ENCODE measurements around the gene AOPEP.
"Not testable (repeated sequence)": the region's sequence is repeated elsewhere in the genome, so short reads cannot be mapped to it uniquely, and the experiment has no call there.

The AOPEP gene

DNA sequence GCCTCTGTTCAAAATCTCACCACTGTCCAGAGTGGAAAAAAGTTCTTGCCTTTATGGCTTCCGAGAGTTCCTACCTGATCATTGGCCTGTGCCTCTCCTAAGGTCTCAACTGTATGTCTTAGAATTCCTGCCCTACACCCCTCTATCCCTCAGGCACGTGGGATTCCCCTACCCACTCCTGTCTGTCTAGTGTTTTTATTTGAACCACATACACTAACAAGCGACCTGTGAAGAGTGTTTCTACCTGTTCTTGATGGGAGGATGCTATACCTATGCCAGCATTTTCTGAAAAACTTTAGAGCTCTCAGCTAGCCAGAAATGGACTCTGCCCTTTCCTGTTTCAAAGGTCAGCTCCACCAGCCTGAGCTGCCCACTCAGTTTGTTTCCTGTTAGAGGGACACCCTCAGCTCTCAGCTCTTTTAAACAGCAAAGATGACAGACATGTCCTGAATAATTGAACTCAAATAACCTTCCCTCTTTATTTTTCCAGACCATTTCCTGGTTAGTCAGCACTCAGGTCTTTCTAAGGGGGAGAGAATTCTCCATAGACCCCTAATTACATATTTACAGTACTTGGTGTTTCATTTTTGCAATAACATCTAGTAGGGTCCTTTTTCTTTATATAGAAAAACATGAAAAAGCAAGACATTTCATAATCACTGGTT, 214.8 kb downstream of the AOPEP start:
- no peak for DNase-seq

DNA sequence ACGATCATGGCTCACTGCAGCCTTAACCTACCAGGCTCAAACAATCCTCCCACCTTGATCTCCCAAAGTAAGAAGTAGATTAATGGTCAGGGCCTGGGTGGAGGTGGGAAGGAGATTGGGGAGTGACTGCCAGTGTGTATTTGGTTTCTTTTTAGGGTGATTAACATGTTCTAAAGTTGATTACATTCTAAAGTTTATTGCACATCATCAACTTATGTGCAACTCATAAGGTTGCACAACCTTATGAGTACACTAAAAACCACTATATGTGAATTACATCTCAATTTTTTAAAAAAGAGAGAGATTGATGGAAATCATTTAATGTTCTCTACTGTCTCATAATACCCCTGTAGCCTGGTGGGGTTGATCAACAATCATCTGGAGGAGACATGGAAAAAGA, 218.1 kb downstream of the AOPEP start:
- no peak for DNase-seq

DNA sequence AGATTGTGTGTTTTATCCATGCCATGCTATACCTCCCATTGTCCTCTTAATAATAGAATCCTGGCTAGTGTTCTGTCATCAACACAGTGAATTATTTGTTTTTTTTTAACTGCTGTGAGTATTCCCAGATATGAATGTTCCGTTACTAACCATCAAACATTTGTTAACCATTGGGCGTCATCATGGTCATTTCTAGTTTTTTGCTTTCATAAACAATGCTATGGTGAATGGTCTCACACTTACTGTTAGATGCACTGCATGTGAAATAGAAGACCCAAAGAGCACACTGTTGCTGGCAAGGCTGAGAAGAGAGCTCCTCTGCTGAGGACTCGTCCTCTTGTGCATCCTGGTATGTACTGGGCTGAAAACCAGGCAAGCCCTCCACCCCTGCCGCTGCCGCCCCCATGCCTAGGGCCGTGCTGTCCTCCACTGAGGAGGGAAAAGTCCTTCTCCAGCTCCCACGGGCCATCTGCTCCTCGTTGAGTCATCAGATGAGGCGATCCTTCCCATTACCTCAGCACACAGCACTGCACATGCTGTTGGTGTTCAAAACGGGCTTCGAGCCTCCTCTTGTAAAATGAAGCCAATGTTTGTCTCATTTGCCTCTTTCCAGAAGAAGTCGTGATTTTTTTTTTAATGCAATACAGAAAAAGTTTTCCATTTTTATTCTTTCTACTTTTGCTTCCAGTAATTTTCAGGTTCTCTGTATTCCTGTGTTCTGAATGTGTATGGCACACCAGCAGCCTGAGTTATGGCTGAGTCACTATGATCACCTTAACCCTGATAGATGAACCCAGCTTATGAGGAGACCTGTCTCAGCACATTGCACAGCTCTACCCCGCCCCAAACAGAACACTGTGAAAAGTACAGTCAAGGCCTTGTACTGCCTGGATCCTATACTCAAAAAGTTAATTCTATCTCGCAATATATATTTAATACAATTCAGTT, 219.0 kb downstream of the AOPEP start:
- DNase-seq = no peak

DNA sequence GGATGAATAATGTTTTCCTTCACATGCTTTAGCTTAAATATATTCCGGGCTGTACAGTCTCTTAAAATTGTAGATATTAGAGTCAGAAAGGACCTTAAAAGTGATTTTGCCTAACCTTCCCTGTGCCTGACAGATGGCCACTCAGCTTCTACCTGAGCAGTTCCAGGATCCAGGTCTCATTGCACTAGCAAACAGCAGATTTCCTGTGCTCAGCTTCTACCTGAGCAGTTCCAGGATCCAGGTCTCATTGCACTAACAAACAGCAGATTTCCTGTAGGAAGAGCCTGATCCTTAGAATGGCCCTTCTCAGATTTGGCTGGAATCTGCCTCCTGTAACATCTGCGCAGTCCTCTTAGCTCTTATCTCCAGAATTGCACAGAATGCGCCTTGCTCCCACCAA, 219.8 kb downstream of the AOPEP start:
- no peak for DNase-seq

DNA sequence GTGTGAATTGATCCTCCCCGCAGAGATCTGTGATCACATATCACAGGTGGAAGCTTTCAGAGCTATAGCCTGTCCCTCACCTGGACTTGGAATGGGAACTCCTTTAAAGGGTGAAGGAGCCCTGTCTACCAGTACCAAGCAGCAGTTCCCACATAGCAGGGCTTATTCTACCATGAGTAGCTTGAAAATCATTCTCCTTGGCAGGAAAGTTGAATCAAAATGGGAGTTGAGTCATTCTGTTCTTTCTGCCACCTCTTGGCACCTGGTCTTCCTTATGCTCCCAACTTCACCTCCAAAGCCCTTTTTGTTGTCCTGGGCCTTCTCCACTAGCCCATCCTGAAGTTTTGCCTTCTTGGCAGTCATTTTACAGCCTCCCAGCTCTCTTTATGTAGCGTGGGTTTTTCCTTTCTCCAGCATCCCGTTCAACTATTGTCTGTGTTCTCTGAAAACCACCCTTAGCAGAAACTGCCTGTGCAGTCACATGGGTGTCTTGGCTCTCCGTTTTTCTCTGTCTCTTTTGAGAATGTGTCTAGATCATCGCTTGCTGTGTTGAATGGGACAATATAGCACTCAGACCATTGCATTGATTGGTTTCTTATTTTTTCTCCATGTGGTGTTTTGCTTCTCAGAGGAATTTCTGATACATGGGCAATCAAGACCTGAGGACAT, 222.2 kb downstream of the AOPEP start:
- peak; percentile 23 for DNase-seq

DNA sequence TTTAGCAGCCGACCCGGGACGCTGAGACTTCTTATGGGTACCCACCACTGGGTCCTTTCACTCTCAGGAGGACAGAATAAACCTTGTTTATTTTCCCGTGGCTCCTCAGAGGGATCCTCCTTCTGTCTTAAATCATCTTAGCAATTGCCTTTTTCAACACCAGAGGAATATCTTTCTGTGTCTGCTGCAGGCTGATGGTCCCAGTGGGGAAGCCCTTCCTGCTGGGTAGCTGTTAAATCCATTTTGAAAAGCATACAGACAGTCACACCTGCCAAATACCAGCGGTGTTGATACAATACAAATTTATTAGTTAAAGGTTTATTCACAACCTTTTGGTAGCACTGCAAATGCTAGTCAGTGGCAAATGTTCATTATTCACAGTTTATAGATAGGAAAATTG, 222.9 kb downstream of the AOPEP start:
- no peak for DNase-seq

DNA sequence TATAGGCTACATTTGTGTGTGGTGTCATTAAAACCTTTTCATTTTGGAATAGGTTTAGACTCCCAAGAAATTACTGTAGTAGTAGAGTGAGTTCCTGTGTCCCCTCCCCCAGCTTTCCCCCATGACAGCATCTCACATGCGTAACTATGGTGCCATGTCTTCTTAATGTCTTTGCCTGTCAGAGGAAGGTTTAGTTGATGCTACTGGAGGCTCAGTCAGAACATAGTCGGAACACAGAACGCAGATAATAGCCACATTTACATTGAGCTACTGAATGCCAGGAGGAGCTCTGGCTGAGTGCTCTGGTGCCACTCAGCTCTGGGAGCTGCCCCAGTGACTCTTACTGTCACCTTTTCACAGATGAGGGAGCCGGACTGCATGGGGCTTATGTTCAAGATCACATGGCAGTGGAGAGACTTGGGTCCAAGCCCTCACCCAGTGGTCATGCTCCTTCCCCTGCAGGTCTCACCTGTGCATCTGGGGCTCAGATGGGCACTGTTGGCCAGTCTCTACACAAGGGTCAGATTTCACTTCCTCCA, 223.6 kb downstream of the AOPEP start:
- DNase-seq = no peak

DNA sequence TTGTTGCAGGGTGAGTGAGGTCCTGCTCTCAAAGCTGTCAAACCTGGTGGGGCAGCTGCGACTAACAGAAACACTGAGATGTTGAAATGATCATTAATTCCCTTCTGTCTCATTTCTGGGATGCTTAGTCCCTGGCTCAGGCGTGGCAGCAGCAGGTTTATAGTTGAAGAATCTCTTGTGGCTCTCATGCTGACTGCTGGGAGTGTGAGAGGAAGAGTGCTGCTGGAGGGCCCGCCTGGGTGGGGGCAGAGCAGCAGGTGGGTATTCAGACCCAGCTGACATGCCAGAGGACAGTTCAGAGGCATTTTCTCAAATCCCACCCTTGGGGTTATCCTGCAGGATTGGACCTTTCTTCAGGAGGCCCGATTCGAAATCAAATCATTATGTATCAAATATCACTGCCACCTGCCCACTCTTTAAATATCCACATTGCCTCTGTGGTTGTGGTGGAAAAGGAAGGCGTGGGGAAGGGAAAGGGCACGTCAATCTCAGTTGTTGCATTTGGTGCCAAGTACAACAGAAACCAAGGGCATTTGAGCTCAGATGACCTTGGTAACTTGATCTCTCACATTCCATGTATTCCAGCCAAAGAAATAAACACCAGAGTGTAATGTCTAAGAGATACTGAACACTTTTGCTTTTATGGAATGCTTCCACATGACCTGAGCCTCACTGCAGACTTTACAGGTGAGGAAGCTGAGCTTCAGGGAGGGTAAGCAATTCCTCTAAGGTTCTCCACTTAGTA, 224.3 kb downstream of the AOPEP start:
- DNase-seq = no peak

DNA sequence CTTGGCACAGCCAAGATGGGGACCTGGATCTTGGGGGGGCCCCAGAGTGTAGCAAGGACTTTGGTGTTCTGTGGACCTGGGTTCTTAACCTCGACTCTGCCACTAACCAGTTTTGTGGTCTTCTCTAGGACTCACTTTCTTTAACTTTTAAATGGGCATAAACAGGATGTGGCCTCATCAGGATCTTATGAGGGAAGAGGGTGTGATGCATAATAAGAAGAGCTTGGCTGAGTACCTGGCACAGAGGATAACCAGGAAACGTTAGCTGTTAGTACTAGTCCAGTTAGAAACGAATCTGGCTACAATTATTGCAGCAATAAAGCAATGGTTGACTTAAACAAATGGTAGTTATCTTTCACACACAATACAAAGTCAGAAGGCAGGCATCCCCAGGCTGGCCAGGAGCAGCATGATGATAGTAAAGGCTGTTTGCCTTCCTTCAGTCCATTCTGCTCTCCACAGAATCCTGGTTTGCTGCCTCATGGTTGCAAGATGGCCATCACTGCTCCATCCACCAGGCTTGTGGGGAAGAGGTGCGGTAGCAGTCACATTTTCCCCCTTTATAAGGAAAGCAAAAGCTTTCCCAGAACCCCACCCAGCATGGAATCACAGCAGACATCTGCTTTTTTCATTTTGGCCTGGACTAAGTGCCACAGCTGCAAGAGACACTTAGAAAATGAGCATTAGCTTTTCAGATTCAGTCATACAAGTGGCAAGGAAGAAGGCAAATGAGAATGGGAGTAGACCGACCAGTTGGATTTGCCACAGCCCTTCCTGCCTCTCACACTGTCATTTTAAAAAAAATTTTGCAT, 225.0 kb downstream of the AOPEP start:
- DNase-seq = peak; percentile 42

DNA sequence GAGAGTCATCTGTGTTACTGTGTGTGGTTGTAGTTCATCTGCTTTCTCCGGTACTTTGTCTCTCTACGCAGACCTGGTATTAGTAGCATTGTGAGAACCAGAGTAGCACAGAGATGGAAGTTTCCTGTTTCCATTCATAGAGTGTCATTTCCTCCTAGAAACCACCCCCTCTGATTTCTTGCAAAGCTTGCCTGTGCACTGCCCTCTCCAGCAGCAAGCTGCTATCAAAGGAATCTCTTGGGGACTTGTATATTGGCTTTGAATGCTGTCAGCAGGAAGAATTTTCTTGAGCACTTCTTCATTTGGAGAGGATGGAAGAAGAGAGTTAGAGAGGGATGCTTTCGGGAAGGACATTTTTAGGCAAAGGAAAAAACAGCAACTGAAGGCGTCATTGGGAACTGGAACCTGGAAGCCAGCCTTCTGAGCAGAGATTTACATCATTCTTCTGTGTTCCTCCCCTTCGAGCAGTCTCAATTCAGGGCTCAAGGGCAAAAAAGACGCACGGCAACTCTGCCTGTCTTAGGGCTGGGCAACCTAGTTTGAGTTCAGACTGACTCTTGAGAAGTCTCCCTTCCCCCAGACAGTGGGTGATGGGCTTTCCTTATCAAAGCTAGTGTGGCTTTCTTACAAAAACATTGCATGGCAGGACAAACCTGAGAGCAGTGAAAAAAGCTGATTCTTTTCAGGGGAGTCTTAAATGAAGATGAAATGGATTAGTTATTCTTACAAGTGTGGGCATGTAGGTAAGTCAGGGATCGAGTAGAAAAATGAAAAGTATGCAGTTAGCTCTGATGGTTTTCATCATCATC, 226.3 kb downstream of the AOPEP start:
- DNase-seq = peak; percentile 70

DNA sequence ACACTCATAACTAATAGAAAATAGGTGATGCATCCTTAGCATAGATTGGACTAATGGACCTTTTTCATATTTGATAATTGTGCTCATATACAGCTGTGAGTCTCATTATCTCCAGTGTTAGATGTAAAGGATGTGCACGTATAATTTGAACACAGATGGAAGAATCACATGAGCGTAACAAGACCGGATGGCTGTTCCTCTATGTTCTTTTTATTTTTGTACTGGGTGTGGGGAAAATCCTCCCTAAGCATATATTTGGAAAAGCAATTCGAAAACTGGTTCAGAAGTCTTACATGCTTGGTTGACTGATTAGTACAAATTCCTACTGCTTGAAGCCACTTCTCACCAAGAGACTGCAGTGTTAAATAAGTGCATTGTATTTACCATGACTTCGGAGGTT, 230.2 kb downstream of the AOPEP start:
- no peak for DNase-seq

DNA sequence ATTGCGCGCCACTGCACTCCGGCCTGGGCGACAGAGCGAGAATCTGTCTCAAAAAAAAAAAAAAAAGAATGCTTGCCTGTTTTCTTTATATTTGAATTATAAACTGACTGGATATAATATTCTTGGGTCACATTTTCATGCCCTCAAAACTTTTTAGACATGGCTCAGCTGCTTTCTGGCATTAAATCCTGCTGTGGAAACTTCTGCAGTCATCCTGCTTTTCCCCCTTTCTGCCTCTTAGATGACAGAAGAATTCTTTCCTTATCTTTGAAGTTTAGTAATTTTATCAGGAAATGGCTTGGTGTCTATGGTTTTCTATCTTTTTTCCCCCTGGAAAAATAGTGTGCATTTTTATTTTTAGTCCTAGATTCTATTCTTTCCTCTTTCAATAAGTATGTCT, 234.5 kb downstream of the AOPEP start:
- no peak for DNase-seq

DNA sequence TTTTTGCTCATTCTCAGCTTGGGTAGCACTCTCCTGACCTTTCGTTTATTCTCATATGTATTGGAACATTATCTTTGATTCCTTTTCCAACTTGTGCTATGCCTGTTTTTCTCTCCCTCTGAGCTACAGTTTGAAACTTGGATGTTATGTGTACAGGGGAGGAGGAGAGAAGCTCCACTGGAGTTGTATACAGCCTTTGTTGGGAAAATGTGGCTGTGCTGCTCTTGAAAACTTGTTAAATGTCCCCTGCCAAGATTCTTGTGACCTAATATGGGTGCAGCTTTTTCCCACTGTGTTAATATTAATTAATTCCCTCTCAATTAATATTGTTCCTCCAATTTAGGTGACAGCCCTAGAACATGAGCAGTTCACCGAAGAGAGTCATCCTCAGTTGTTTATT, 235.4 kb downstream of the AOPEP start:
- DNase-seq = no peak

DNA sequence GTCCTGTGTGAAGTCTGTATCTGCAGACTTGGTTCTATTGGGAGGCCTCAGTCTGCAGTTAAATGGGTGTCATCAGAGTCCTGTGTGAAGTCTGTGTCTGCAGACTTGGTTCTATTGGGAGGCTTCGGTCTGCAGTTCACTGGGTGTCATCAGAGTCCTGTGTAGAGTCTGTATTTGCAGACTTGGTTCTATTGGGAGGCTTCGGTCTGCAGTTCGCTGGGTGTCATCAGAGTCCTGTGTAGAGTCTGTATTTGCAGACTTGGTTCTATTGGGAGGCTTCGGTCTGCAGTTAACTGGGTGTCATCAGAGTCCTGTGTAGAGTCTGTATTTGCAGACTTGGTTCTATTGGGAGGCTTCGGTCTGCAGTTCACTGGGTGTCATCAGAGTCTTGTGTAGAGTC, 239.1 kb downstream of the AOPEP start:
- DNase-seq = not testable (repeated sequence)

DNA sequence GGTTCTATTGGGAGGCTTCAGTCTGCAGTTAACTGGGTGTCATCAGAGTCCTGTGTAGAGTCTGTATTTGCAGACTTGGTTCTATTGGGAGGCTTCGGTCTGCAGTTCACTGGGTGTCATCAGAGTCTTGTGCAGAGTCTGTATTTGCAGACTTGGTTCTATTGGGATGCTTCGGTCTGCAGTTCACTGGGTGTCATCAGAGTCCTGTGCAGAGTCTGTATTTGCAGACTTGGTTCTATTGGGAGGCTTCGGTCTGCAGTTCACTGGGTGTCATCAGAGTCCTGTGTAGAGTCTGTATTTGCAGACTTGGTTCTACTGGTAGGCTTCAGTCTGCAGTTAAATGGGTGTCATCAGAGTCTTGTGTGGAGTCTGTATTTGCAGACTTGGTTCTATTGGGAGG, 239.5 kb downstream of the AOPEP start:
- not testable (repeated sequence) for DNase-seq

DNA sequence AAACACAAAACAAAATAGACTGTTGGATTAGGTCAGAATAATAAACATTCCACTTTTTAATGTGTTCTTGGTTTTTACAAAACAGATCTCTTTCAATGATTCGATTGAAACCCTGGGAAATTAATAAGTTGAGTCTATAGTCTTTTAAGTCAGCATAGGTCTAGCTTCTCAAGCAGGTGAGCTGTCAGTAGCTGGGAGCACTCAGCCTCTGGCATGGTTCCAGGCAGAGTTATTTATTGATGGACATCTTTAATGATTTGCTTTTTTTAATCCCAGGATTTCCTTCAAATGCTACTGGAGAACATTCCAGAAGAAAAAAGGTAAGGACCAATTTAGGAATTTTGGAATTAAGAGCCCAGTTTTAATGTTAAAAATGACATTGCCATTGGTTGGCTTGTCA, 241.0 kb downstream of the AOPEP start:
- no peak for DNase-seq

DNA sequence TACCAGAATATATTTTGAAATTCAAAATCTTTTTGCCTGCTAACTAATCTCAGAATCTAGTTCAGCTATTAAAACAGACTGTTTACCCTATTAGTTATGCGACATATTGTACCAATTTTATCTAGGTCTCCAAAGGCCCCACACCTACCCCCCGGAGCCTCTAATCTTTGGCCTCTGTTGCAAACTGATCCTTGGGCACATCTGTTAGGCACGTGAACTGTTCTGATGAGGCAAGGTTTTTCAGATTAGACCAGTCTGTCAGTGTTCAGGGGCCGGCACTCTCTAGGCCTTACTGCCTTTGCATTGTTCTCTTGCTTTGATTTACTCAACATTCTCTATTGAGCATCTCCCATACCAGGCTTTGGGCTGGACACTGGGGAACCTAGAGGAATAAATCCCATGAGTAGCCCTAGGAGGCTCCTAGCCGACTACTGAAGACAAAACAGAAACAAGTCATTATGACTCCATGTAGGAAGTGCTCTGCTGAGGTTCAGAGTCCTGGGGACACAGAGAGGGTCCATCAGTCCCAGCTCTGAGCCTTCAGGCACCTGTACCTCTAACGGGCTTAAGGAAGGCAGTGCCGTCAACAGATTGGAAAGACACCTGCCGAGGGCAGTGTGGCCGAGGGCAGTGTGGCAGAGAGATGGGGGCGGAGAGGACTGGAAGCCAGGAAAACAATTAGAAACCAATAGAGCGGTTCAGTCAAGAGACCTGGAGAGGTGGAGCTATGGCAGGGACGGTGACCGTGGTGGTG, 245.1 kb downstream of the AOPEP start:
- no peak for DNase-seq

DNA sequence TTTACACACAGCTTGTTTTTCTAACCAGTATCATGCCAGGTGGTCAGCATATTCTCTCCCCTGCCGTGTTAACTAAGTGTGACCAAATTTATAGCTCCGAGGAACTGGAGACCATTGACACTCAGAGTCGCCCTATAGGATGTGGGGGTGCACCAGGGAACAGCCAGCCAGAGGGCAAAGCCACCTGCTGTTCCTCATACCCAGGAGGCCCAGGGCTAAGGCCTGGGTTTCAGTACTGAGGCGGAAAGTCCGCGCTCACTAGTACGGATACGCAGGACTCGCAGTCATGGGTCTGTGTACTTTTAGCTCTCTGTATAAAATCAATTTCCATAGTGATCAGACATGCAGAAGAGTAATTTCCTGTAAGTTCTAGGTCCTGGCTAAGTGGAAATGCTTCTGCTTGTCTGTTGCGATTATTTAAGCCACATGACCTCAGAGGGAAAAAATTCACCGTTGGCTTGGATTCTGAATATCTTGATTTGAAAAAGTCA, 247.0 kb downstream of the AOPEP start:
- DNase-seq = no peak

DNA sequence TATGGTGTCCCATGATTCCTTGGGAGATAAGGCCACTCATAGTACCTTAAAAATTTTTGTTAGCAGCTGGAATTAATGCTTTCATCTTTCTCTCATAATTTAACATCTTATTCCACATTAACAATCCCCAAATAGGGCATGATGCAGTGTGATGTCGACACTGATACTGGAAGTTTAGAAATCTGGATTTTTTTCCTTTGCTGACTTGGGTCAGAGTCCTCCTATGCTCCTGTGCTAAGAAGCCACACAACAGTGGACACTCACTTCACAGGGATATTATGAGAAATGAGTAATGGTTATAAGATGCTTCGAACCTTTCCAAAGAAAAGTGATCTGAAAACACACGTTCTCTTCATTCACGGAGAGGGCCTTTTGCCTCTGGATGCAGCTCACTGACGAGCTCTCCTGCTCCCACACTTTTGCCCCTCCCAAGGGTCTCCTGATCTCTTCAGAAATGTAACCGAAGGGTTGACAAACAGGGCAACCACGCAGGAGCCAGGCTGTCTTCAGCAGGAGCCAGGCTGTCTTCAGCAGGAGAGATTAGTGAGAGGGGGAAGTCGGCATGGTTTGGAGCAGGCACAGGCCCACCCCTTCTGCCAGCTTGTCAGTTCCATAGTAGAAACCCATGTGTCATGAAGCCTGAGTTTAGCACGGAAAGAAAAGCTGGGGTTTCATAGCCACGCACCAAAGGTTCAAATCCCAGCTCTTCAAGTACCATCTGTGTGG, 247.8 kb downstream of the AOPEP start:
- DNase-seq = no peak

All from activated CD4-positive, alpha-beta T cell treated with anti-CD3 and anti-CD28 coated beads, Interleukin-10, Interleukin-2, amounts not matched to agents 100 ng/mL and 50 ng/mL, durations not matched to agents 16 hours and 8 hours (primary cell).